KMS-11 (cell line): ENCODE measurements around the gene HECW1.

Experiments used
- H2AFZ ChIP-seq: fragments of 200-600 bp; sonication (generic); 2 replicates; pipeline ENCODE4 v1.6.1; 2016; ENCODE audit warnings: antibody characterized with exemption, mixed run types, low read depth
- H3K27ac ChIP-seq: fragments of 200-600 bp; sonication (generic); 2 replicates; pipeline ENCODE4 v1.6.1; 2016; ENCODE audit warnings: mild to moderate bottlenecking, mixed run types
- H3K27me3 ChIP-seq: fragments of 200-600 bp; sonication (generic); 2 replicates; pipeline ENCODE4 v1.6.1; 2017; ENCODE audit warnings: mild to moderate bottlenecking, low read depth, mixed run types, moderate library complexity; ENCODE audit not compliant: insufficient read depth
- H3K36me3 ChIP-seq: fragments of 200-600 bp; sonication (generic); 2 replicates; pipeline ENCODE4 v1.6.1; 2017; ENCODE audit warnings: mild to moderate bottlenecking, mixed run types; ENCODE audit not compliant: insufficient read depth
- H3K4me1 ChIP-seq: fragments of 200-600 bp; sonication (generic); 2 replicates; pipeline ENCODE4 v1.6.1; 2016; ENCODE audit warnings: mild to moderate bottlenecking, low read depth, mixed run types; ENCODE audit not compliant: poor library complexity, severe bottlenecking
- H3K4me2 ChIP-seq: fragments of 200-600 bp; sonication (generic); 2 replicates; pipeline ENCODE4 v1.7.0; 2016; ENCODE audit warnings: mild to moderate bottlenecking, mixed run types
- H3K4me3 ChIP-seq: fragments of 200-600 bp; sonication (generic); IDR thresholded peaks from 2 replicates; pipeline ENCODE4 v1.6.1; 2017; ENCODE audit warnings: low read depth, low read length, mixed read lengths; ENCODE audit not compliant: insufficient read depth
- H3K79me2 ChIP-seq: fragments of 200-600 bp; sonication (generic); 2 replicates; pipeline ENCODE4 v1.6.1; 2016; ENCODE audit warnings: low read depth, mixed run types; ENCODE audit not compliant: insufficient read depth
- H3K9ac ChIP-seq: fragments of 200-600 bp; sonication (generic); 2 replicates; pipeline ENCODE4 v1.6.1; 2016; ENCODE audit warnings: mild to moderate bottlenecking, mixed run types
- H4K20me1 ChIP-seq: fragments of 200-600 bp; sonication (generic); 2 replicates; pipeline ENCODE4 v1.6.1; 2016; ENCODE audit warnings: mild to moderate bottlenecking, mixed run types; ENCODE audit not compliant: insufficient read depth
- TF ChIP-seq, protein P1 (sequence below): fragments of 200-600 bp; sonication (generic); conservative IDR thresholded peaks from 2 replicates; pipeline ENCODE4 v1.6.1; 2017; ENCODE audit warnings: low read depth, mild to moderate bottlenecking, antibody characterized with exemption, low read length, moderate library complexity, mixed read lengths

HECW1 gene

DNA sequence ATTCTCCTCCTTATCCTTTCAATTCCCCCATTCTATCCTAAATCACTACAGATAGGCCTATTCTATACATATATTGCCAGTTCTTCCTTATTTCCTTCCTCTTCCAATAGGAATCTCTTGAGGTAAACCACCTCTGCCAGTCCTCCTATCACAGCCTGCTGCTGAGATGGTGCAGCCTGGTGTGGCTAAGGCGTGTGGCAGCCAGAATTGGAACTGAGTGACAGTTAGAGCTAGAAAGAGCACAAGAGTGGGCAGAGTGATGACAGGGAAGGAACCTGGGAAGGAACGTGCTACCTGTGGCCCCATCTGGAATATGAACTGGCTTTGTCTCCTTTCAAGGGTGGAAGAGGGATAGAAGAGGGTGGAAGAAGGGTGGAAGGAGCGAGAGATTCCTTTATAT lies 187.7 kb downstream of the HECW1 start:
- Histone ChIP-seq H3K79me2 (no peaks in the 10 kb centered on the region), H3K4me1 (no peaks in the 10 kb centered on the region)

DNA sequence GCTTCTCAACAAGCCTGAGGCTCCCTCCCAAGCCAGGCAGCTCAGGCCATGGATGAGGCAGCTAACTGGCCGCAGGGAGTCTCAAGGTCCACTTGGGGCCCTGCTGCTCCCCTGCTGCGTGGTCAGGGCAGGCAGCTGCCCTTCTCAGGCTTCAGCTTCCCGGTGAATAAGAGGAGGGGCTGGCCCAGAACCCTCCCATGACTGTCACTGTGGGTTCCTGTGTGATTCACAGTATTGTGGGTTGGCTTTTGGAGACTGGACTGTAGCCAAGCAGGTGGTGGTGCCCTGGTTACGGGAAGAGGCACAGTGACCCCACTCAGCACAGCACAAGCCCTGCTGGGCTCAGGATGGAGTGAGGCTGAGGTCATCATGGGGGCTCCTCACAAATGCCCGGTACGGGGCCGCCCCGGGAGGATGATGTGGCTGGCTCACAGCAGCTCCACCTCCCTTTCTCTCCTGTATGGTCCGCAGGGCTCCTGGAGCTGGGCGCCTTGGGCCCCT lies 189.8 kb downstream of the HECW1 start:
- H3K4me2 ChIP-seq, result no peak overlapping the region
- TF ChIP-seq, protein P1, sequence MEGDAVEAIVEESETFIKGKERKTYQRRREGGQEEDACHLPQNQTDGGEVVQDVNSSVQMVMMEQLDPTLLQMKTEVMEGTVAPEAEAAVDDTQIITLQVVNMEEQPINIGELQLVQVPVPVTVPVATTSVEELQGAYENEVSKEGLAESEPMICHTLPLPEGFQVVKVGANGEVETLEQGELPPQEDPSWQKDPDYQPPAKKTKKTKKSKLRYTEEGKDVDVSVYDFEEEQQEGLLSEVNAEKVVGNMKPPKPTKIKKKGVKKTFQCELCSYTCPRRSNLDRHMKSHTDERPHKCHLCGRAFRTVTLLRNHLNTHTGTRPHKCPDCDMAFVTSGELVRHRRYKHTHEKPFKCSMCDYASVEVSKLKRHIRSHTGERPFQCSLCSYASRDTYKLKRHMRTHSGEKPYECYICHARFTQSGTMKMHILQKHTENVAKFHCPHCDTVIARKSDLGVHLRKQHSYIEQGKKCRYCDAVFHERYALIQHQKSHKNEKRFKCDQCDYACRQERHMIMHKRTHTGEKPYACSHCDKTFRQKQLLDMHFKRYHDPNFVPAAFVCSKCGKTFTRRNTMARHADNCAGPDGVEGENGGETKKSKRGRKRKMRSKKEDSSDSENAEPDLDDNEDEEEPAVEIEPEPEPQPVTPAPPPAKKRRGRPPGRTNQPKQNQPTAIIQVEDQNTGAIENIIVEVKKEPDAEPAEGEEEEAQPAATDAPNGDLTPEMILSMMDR, result no peak
- no peak overlapping the region for H3K27ac ChIP-seq

More for the DNA sequence above, 187.7 kb downstream of the HECW1 start:
- H3K4me2 ChIP-seq, result no peak overlapping the region
- no peak overlapping the region for H3K9ac ChIP-seq
- H2AFZ ChIP-seq, result no peak overlapping the region
- TF ChIP-seq, protein P1, result no peak
- no peak overlapping the region for H3K27ac ChIP-seq
- no peaks in the 10 kb centered on the region for H4K20me1 ChIP-seq
- no peaks in the 10 kb centered on the region for H3K36me3 ChIP-seq
- H3K27me3 ChIP-seq, result no peaks in the 10 kb centered on the region
- no peak overlapping the region for H3K4me3 ChIP-seq

DNA sequence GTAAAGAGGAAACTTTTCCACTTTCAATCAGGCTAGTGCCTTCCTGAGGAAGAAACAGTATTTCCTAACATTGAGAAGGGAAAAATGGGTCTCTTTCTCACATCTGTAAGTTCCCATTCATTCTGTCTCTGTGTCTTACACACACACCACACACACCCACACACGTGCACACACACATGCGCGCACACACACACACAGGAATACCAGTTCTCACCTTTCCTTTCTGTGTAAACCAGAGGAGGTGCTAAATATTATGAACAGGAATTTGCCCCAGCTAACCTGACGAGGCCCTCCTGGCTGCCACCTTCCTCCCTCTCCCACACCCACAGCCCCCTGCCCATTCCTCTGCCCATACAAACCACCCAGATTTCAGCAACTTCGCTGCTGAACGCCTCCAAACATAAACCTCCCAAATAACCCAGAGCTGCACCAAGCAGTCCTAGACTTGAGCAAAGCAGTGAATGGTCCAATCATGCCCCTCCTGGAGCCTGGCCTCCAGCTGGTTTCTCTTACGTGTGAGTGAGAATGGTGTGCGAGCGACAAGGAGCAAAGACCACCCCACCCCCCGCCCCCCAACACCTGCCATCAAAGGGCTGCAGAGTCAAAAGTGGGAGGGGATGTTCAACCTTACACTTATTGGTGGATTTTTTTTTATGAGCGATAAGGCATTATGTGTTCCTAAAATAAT lies 190.5 kb downstream of the HECW1 start:
- TF ChIP-seq, protein P1, result no peak
- Histone ChIP-seq H3K9ac (no peak overlapping the region), H2AFZ (no peak overlapping the region), H3K27me3 (no peaks in the 10 kb centered on the region), H3K4me2 (no peak overlapping the region), H3K4me3 (no peak overlapping the region), H3K79me2 (no peaks in the 10 kb centered on the region), H4K20me1 (no peaks in the 10 kb centered on the region), H3K4me1 (no peaks in the 10 kb centered on the region), H3K27ac (no peak overlapping the region), H3K36me3 (no peaks in the 10 kb centered on the region)

More for the DNA sequence above, 189.8 kb downstream of the HECW1 start:
- H3K79me2 ChIP-seq, result no peaks in the 10 kb centered on the region
- no peak overlapping the region for H2AFZ ChIP-seq
- no peaks in the 10 kb centered on the region for H3K36me3 ChIP-seq
- H4K20me1 ChIP-seq, result no peaks in the 10 kb centered on the region
- no peak overlapping the region for H3K4me3 ChIP-seq
- no peaks in the 10 kb centered on the region for H3K4me1 ChIP-seq
- H3K9ac ChIP-seq, result no peak overlapping the region
- no peaks in the 10 kb centered on the region for H3K27me3 ChIP-seq

DNA sequence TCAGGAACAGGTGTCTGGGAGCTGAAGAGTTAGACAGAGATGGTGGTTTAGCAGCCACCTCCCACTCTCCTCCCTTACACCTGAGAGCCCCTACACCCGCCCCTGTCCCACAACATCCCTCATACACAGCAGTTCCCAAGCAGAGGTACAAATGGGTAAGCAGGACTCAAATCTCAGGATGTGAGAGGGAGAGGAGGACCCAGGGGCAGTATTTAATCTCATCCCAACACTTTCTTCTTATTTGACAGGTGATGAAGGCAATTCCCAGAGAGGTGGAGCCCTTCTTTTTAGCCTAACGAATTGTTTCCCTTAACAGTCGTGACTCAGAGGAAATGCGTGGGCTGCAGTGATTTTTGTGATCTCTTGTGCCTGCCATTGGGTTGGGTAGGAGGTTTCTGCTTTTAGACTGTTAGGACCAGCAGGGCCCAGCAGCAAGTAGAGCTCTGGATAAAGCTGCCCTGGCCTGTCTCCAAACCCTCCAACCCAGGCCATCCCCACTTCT lies 191.3 kb downstream of the HECW1 start:
- Histone ChIP-seq H3K79me2 (no peaks in the 10 kb centered on the region), H3K27me3 (no peaks in the 10 kb centered on the region), H3K4me3 (no peak overlapping the region), H3K36me3 (no peaks in the 10 kb centered on the region), H3K4me2 (no peak overlapping the region), H3K27ac (no peak overlapping the region), H3K9ac (no peak overlapping the region), H4K20me1 (no peaks in the 10 kb centered on the region), H2AFZ (no peak overlapping the region), H3K4me1 (no peaks in the 10 kb centered on the region)
- TF ChIP-seq, protein P1, result no peak
